Hepatic stellate cell (primary cell): ENCODE measurements around the gene TGFBR3L.
"Not testable (repeated sequence)": the region's sequence is repeated elsewhere in the genome, so short reads cannot be mapped to it uniquely, and the experiment has no call there.

Experiments used
- DNase-seq: peaks from one replicate; pipeline ENCODE4 v3.0.0; 2011; ENCODE audit warnings: low spot score

TGFBR3L gene

DNA sequence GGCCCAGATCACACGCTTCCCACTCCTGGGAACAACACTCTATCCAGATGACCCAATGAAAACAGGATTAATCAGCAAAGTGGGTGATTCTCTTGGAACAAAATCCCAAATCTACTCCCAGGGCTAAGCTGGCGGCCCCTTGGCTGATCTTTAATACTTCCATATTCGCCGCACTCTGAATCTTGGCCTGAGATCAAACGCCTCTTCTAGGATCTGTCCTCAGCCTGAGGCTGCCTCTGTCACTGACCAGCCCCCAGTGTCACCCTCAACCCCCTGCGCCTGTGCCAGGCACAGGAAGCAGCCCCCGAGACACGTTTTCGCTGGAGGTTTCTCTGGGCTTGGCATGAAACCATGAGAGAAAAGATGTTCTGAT, 13.7 kb downstream of the TGFBR3L start:
- no peak for DNase-seq

DNA sequence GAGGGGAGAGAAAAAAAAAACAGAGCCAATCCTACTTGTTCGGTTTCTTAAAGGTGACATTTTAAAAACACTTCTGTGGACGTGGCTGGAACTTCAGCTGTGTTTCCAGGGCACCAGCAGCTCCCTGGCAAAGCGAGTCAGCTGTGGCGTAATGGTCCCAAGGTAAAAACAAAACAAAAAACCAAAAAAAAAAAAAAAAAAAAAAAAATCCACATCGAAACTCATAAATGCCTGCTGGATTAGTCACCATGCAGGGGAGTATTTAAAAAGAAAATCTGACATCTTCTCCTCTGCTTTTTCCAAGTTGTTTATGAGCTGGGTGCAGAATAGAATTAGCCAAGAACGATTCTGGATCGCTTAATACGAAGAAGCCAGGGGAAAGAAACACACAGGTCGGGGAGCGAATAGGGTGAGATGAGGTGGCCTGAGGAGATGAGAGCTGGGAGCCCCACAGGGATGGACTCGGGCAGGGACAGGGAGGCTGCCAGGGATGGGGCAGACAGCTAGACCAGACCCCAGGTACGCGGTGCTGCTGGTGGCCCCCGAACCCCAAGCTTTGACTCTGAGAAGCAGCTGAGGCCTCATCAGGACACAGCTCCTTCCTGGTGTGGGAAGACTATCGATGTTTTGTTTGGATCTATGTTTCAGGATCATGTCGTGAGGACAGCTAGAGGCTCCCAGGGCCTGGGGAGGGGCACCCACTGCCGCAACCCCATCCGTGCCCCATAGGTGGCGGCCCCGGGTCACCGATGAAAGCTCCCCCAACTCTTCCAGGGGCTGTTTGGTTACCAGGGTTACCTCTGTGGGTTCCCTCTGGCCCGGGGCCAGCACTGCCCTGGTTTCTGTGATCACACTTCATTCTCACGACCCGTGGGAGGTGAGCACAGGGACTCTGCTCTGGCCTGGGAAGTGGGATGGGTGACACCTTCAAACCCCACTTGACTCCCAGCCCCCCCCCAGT, 14.4 kb downstream of the TGFBR3L start:
- peak; percentile 84 for DNase-seq

DNA sequence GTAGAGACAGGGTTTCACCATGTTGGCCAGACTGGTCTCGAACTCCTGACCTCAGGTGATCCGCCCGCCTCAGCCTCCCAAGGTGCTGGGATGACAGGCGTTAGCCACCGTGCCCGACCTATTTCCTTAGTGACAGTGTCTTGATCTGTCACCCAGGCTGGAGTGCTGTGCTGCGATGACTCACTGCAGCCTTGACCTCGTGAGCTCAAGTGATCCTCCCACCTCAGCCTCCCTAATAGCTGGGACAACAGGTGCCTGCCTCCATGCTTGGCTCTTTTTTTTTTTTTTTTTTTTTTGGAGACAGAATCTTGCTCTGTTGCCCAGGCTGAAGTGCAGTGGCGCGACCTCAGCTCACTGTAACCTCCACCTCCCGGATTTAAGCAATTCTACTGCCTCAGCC, 15.4 kb downstream of the TGFBR3L start:
- DNase-seq = not testable (repeated sequence)

DNA sequence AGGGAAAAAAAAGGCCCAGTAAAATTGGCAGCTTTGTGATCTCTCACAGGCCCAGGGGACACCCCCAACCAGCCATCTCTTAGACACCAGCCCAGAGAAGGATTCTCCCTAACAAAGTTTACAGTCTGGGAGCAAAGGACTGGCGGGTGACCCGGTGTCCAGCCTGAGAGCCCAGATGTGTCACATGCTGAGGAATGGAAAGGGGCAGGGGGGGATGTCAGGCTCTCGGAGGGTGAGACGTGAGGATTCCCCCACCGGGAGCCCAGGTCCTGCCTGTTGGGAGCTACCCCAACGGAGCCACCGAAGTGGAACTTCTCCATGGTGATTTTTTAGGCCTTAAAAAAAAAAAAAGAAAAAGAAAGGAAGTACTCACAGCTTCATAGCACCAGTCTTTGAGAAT, 16.1 kb downstream of the TGFBR3L start:
- DNase-seq = no peak

DNA sequence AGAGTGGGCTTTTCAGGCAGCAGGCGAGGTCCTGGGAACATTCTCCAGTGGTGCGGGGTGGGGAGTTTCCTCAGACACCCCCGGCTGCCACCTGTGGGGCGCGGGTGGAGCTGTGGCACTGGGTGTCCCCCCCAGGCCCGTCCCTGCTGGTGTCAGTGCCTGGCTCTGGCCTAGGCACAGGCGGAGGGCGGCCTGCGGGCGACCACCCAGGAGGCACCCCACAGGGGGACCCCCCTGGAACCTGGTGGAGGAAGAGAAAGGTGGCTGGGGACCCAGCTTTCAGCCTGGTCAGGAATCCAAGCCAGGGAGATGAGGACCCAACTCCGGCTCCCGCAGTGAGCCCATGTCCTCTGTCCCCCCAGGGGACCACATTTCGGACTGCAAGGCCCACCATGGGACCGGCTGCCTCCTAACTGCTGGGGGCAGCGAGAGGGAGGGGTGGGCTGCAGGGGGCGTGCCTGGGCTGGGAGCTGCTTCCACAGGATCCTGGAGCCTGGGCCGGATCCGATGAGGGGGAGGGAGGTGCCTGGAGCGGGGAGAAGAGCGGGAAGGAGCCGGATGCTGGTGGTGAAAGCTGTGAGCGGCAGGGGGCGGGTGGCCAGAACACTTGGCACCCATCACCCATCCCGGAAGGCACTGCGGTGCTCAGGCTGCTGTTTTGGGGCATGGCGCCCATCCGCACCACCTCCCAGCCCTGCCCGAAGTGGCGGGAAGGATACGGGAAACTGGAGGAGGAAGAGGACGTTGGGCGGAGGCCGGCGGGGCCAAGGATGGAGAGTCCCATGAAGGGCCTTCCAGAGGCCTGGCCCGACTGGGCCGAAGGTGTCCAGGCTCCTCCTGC, 16.8 kb downstream of the TGFBR3L start:
- DNase-seq = no peak

DNA sequence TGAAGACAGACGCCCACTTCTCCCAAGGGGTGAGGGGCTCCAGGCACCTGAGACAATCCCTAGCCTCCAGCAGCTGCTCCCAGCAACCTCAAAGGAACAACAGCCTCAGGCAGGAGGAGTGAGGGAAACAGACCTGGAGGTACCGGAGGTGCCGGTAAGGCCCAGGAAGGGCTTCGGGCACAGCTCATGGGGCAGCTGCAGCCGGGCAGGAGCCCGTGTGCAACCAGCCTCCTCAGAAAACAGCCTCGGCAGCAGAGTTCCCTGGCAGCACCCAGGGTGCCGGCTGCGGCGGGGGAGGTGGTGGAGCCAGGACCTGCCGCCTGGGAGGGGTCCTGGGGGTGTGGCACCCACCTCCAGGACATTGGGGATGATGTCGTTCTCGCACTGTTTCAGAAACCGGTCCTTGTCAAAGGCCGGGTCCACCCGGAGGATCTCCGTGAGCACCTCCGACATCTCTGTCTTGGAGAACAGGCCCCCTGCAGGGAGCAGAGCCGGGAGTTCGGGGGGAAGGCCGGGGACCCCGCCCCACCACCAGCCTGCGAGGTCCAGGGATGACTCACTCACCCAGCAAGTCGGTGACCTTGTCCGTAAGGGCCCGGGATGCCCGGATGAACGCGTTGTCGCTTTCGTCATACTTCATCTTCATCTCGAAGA, 17.8 kb downstream of the TGFBR3L start:
- no peak for DNase-seq

DNA sequence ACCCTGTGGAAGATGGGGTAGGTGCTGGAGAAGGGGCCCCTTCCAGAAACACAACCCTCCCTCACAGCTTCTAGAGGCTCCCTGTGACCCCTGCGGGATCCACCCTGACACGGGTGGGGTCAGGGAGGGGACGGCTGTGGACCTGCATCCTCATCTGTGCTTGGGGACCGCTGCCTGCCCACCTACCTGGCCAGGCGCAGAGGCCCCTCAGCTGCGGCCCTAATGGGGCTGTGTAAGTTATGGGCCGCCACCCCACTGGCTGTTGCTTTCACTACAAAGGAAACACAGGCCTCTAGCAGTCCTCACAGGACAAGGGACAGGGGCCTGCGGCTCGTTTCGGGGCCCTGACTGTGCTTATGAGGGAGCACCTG, 18.3 kb downstream of the TGFBR3L start:
- DNase-seq = no peak

DNA sequence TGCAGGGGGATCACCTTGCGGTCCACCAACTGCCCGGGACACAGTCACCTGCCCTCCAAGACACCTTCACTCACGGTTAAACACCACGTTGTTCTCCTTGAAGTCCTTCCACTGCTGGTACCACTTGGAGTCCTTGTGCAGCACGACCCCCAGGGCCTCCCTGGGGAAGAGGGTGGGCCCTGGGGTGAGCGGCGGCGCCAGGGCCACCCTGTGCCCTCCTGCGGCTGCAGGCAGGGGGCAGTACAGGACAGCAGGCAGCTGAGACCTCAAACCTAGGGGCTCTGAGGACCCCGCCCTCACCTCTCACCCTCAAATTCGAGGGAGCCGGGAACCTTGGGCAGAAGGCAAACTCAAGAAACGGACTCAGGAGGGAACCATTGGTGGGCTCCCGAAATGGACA, 18.8 kb downstream of the TGFBR3L start:
- no peak for DNase-seq

DNA sequence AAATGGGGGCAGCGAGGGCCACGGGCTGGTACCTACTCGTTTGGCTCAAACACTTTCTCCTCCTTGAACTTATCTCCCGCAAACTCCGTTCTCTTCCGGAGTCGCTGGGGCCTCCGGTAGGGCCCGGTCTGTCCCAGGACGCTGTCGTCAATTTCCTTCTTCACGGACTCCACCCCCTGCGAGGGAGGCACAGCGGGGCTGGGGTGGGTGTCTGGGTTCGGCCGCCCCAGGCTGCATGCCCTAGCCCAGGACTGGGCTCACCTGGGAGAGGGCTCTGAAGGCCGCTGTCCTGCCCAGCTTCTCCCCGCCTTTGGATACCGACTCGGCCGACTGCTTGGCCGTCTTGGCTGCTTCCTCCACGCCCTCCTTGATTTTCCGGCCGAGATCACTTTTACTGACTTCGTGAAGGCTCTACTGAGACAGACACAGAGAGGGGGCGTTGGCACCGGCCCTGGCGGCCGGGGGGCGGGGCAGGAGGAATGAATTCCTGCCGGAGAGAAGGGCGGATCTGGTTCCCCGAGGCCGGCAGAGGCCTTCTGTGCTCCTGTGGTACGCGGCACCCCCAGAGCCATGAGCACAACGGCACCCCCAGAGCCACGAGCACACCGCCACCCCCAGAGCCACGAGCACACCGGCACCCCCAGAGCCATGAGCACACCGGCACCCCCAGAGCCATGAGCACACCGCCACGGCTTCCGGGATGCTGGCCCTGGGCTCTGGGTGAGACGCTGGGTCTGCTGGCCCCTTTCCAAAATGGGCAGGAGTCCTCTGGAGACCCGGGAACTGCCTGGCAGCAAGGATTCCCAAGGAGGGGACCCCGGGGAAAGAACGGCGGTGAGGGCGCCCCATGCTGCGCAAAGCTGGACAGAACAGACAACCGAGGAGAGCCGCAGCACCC, 19.4 kb downstream of the TGFBR3L start:
- no peak for DNase-seq

DNA sequence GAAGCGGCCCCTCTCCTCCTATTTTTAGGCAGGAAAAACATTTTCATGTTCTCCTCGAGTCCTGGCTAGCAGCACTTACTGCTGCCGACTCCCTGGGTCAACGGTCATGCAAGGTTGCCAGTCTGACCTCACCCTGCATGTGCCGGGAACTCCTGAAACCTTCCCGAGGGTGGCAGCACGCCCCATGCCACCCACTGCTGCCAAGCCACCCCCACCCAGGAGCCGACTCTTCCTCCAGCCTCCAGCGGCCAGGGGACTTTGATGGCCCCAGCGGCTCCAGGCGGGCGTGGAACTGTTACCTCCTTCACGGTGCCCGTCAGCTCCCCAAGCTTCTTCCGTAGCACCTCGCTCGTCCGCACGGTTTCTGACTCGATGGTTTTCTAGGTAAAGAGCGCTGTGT, 20.1 kb downstream of the TGFBR3L start:
- DNase-seq = no peak

DNA sequence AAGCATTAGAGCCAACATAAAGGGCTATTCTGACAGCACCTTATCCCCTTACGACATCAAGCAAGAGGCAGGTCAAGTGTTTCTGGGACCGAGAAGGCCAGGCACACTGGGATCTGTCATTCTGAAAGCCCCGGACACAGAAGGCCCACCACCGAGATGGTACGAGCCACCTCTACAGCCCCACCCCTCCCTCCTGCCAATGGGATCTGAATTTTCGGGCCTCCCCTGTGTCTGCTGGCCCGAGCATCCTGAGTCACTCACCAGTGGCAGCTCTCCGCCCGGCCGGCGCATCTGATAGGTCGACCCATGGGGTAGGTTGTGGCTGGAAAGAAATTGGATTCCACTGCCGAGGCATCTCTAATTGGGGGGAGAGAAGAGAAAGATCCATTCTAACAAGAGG, 26.2 kb downstream of the TGFBR3L start:
- no peak for DNase-seq

DNA sequence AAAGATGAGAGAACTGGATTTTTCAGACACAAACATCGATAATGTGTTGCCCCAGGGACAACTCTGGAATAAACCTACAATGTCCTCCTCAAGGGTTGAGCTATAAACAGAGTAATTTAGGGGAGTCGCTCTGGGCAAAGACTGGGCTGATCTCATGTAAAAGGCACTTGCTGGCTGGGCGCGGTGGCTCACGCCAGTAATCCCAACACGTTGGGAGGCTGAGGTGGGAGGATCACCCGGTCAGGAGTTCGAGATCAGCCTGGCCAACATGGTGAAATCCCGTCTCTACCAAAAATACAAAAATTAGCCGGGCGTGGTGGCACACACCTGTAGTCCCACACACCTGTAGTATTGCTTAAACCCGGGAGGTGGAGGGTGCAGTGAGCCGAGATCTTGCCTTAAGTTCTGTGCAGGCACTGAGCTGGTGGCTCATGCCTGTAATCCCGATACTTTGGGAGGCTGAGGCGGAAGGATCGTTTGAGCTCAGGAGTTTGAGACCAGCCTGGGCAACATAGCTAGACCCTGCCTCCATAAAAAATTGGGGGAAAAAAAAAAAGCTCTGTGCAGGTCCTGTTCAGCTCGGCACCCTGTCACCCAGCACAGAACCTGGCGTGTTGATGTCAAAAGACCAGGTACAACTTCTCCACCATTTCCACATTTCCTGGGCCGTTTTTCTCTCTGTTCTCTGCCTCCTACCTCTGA, 27.4 kb downstream of the TGFBR3L start:
- DNase-seq = no peak

DNA sequence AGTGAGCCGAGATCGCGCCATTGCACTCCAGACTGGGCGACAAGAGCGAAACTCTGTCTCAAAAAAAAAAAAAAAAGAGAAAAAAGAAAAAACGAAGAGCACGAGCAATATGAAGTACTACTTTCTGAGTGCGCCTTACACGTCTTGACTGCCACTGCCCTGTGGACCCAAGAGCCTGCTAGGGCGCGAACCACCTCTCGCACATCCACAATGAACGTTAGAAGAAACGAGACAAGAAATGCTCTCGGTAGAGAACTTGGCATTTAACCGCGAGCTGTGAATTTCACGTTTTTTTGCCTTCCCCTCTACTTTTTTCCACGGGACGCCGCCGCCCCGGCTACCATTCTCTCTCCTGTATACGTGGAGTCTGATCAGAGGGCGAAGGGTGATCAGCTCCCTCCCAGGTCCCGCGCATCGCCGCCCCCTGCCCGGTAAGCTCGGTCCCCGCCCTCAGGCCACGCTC, 28.4 kb downstream of the TGFBR3L start:
- DNase-seq = no peak

DNA sequence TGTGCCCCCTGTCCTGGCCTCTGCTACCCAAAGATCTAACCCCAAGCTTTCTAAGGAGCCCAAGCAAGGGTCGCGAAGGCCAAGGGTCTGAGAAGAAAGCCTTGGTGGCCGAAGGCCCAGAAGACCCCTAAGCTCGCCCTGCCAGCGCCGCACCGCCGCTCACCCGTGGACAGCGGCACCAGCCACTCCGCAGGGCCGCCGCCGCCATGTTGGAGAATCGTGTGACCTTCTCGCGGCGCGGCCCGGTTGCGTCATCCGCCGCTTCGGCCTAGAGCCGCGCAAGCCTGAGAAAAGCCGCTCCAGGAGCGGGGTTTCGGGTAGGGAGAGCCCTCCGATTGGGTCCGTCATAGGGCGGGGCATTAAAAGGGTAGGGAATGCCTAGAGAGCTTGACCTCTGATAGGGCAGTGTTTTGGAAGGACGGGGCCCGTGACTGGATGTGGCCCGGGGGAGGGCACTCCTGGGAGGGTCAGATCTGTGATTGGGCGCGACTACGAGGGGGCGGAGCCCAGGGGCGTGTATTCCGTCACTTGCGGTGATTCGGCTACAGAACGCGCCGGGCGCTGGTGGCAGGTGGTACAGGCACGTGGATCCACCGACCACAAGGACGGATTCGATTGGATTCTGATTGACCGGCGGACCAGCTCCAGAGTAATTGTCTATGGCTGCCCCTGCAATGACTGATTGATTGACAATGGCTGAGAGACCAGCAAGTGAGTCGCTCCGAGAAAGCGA, 29.0 kb downstream of the TGFBR3L start, which contains the start of gene TIMM44:
TIMM44 (minus strand) TSS at position 223 of the 733 bp plus-strand sequence; CDS start at position 208, 15 bp downstream.
- peak; percentile 99 for DNase-seq

DNA sequence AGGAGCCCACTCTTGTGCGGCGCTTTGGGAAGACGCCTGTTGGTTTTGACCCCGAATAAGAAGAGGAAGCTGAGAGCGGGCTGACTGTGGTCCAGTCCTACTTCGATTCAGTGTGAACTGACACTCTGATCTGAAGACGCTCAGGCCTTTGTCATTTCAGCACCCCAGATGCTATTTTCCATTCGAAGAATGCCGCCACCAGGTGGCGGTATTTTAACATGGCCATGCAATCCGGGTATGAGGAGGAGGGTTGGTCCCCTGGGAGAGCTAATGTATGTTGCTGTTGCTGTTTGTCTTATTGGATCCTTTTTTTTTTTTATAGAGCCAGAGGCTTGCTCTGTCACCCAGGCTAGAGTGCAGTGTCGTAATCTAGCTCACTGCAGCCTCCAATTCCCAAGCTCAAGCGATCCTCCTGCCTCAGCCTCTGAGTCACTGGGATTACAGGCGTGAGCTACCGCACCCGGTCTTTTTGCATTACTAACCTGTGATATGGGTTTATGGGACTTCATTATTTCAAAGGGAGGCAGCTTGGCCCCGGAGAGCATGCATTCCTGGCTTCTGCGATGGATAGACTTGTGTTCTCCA, 29.6 kb downstream of the TGFBR3L start:
- DNase-seq = peak; percentile 88

DNA sequence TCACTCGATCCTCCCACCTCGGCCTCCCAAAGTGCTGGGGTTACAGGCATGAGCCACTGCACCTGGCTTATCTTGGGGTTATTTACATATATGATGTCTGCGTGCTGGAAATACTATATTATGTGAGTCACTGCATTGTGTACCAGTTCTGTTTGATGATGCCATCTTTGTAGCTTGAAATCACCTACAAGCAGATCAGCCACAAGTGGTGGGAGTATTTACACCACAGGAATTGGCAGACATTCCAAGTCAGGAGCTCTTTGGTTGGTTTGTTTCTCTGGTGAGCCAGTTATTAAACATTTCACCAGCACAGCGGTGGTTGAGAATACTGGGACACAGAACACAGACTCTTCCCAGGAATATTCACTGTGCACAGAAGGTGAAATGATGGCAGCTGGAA, 33.3 kb downstream of the TGFBR3L start:
- DNase-seq = no peak

DNA sequence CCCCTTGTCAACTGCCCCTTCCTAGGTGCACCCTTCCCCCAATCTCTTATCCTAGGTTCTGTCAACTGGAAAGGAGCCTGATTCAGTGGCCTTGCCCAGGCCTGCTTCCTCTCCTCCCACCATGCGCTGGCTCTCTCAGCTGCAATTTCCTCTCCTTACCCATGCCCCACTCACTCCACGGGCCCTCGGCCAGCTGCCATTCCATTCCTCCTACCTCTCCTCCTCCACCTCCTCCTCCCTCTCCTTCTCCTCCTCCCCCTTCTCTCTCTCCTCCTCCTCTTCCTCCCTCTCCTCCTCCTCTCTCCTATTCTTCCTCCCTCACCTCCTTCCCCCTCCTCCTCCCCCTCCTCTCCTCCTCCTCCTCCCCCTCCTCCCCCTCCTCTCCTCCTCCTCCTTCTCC, 38.4 kb downstream of the TGFBR3L start:
- DNase-seq = peak; percentile 22

DNA sequence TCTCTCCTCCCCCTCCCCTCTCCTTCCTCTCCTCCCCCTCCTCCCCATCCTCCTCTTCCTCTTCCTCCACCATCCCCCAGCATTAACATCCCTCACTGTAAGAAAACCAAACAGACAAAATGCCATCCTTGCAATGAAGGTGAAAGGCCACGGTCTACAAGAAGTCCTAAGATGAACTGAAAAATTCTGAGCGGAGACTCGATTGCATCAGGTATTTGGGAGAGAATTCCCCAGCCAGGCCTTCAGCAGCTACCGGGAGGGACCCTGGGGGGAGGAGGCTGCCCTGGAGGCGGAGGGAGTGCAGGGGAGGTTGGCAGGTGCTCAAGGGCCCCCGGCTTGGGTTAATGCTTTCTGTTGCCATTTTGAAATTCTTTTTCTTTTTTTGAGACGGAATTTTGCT, 38.9 kb downstream of the TGFBR3L start:
- no peak for DNase-seq

DNA sequence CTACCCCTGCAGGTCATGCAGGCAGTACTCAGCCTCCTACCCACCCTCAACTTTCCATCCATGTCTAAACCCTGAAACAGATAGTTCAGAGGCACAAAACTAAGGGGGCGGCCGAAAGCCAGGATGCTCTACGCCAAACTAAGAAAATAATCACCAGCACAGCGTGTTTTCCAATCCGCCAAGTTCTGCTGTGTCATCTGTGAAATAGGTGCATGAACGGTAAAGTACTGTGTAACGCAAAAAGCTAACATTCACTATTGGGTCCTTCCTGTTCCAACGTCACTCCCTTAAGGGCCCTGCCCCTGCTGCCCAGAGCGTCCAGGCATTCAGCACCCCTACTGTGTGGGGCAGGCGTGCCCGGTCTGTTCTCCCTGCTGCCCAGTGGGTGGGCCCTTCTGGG, 41.1 kb downstream of the TGFBR3L start:
- no peak for DNase-seq

DNA sequence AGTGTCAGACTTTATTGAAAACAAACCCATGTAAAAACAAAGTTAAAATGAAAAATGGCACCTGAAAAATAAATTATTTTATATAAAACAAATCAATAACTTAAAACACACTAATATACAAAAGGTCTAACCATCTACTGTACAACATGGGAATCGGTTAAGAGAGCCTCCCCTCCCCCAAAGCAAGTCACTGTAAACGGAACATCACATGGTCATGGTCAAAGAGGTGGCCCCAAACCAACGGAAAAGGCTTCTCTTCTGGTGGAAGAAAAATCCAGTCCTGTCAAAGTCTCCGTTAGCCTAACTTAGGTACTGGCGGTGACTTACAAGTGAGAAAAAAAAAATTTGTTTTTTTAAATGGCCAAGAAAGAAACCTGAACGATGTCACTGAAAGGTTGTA, 44.6 kb downstream of the TGFBR3L start:
- no peak for DNase-seq
